ENCODE data around the gene CYCS.

Gene CYCS

DNA sequence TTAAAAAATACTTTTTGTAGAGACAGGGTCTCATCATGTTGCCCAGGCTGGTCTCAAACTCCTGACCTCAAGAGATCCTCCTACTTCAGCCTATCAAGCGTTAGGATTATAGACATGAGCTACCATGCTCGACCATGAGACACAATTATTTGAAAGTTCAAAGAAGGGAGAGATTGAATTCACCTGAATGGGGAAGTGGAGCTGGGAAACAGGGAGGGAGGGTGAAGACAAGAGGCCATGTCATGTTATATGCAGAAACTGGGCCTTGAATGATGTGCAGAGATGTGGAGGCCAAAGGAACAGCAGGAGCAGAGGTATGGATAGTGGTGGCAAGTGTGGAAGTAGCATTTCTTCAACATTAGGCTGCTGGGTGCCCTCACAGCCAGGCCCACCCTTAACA is 18.7 kb upstream of the CYCS start:
- Histone ChIP-seq H3F3A (ENCODE audit: insufficient read depth, low read length) (no peaks in the 10 kb centered on the region), H3K79me2 (ENCODE audit: low read length) (no peaks in the 10 kb centered on the region), H3K4me2 (ENCODE audit: low read depth, low read length) (no peak overlapping the region), H3K9me2 (replicated peaks; ENCODE audit: insufficient read depth, low read length) (no peaks in the 10 kb centered on the region), H3K9ac (ENCODE audit: low read length) (no peak overlapping the region), H3K27ac (ENCODE audit: low read length) (no peak overlapping the region), H3K4me3 (ENCODE audit: low read length) (no peak overlapping the region), H3K4me1 (ENCODE audit: low read length) (no peaks in the 10 kb centered on the region), H2AFZ (ENCODE audit: low read length) (no peak overlapping the region), H3K27me3 (replicated peaks; ENCODE audit: insufficient read depth, low read length) (no peaks in the 10 kb centered on the region), H4K20me1 (ENCODE audit: insufficient read depth, low read length) (no peaks in the 10 kb centered on the region), H3K36me3 (replicated peaks; ENCODE audit: insufficient read depth, low read length) (no peaks in the 10 kb centered on the region), H3K9me3 (replicated peaks; ENCODE audit: insufficient read depth, low read length) (no peaks in the 10 kb centered on the region)
- no peak for DNase-seq
- TF ChIP-seq EZH2 (optimal IDR thresholded peaks at IDR 0.05; ENCODE audit: low read depth, low read length): no peak
- TF ChIP-seq EZH2phosphoT487 (IDR thresholded peaks at IDR 0.05; ENCODE audit: low read length): no peak
- TF ChIP-seq, protein P1, sequence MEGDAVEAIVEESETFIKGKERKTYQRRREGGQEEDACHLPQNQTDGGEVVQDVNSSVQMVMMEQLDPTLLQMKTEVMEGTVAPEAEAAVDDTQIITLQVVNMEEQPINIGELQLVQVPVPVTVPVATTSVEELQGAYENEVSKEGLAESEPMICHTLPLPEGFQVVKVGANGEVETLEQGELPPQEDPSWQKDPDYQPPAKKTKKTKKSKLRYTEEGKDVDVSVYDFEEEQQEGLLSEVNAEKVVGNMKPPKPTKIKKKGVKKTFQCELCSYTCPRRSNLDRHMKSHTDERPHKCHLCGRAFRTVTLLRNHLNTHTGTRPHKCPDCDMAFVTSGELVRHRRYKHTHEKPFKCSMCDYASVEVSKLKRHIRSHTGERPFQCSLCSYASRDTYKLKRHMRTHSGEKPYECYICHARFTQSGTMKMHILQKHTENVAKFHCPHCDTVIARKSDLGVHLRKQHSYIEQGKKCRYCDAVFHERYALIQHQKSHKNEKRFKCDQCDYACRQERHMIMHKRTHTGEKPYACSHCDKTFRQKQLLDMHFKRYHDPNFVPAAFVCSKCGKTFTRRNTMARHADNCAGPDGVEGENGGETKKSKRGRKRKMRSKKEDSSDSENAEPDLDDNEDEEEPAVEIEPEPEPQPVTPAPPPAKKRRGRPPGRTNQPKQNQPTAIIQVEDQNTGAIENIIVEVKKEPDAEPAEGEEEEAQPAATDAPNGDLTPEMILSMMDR (IDR thresholded peaks at IDR 0.05; ENCODE audit: low read length): no peak

DNA sequence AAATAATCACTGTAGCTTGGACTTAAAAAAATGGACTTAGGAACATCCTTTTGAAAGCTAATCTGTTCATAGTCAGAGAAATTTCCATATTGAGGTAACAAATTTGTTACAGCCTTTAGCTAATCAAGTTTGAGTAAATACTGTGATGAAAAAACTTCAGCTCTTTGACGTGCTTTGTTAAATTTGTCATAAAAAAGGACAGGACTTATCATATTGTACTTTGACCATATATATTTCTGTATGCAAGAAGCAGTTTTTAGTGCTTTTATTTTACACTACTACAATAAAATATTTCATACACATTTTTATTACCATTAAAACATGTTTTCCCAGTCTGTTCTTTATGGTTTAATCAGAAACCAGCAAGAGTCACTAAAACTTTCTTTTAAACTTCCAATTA is 14.5 kb upstream of the CYCS start:
- Histone ChIP-seq H3K27ac (ENCODE audit: low read length) (no peak overlapping the region), H3K4me1 (ENCODE audit: low read length) (no peaks in the 10 kb centered on the region), H3K36me3 (replicated peaks; ENCODE audit: insufficient read depth, low read length) (no peaks in the 10 kb centered on the region), H3K4me3 (ENCODE audit: low read length) (no peak overlapping the region), H3K79me2 (ENCODE audit: low read length) (no peaks in the 10 kb centered on the region), H2AFZ (ENCODE audit: low read length) (no peak overlapping the region), H3K9ac (ENCODE audit: low read length) (no peak overlapping the region), H3K9me3 (replicated peaks; ENCODE audit: insufficient read depth, low read length) (no peaks in the 10 kb centered on the region), H3F3A (ENCODE audit: insufficient read depth, low read length) (no peaks in the 10 kb centered on the region), H4K20me1 (ENCODE audit: insufficient read depth, low read length) (no peaks in the 10 kb centered on the region), H3K9me2 (replicated peaks; ENCODE audit: insufficient read depth, low read length) (no peaks in the 10 kb centered on the region), H3K27me3 (replicated peaks; ENCODE audit: insufficient read depth, low read length) (no peaks in the 10 kb centered on the region), H3K4me2 (ENCODE audit: low read depth, low read length) (no peak overlapping the region)
- TF ChIP-seq EZH2 (optimal IDR thresholded peaks at IDR 0.05; ENCODE audit: low read depth, low read length) (no peak), EZH2phosphoT487 (IDR thresholded peaks at IDR 0.05; ENCODE audit: low read length) (no peak)
- TF ChIP-seq, protein P1 (IDR thresholded peaks at IDR 0.05; ENCODE audit: low read length): no peak
- DNase-seq: no peak

DNA sequence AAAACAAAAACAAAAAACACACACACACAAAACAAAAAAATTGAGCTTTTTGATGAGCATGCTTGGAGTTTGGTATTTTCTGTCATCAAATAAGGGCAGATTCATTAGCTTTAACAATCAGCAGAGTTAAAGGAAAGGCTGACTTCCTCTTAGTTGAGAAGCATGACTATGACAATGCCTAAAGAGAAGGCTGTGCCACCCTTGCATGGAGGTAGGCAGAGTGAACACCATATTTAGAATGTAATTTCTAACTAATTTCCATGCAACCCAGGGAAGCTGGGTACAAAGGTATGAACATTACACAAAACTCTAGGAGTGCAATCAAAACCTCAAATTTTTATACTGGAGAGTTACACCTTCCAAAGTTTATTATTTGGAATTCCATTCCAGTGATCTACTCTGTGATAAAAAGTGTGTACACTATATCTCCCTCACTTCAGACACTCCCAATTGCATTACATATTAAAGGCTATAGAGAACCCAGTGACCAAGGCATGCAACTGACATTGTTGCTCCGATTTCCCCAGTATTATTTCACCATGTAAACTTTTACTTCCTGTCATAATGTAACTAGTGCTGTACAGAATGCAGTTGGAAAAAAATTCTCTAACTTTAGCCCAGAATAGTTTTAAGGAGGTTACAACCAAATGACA is 9.4 kb upstream of the CYCS start:
- Histone ChIP-seq H3K79me2 (ENCODE audit: low read length) (no peaks in the 10 kb centered on the region), H3K4me2 (ENCODE audit: low read depth, low read length) (no peak overlapping the region), H3K27me3 (replicated peaks; ENCODE audit: insufficient read depth, low read length) (no peaks in the 10 kb centered on the region), H3K27ac (ENCODE audit: low read length) (no peak overlapping the region), H4K20me1 (ENCODE audit: insufficient read depth, low read length) (no peaks in the 10 kb centered on the region), H3F3A (ENCODE audit: insufficient read depth, low read length) (no peaks in the 10 kb centered on the region), H2AFZ (ENCODE audit: low read length) (no peak overlapping the region), H3K9me3 (replicated peaks; ENCODE audit: insufficient read depth, low read length) (no peaks in the 10 kb centered on the region), H3K9me2 (replicated peaks; ENCODE audit: insufficient read depth, low read length) (no peaks in the 10 kb centered on the region), H3K4me1 (ENCODE audit: low read length) (0 out of 2 replicates have a peak, but pooled peaks cover 3% of the 10 kb centered on the region), H3K36me3 (replicated peaks; ENCODE audit: insufficient read depth, low read length) (no peaks in the 10 kb centered on the region), H3K9ac (ENCODE audit: low read length) (no peak overlapping the region), H3K4me3 (ENCODE audit: low read length) (no peak overlapping the region)
- TF ChIP-seq EZH2 (optimal IDR thresholded peaks at IDR 0.05; ENCODE audit: low read depth, low read length): no peak
- TF ChIP-seq, protein P1 (IDR thresholded peaks at IDR 0.05; ENCODE audit: low read length): no peak
- TF ChIP-seq EZH2phosphoT487 (IDR thresholded peaks at IDR 0.05; ENCODE audit: low read length): no peak
- no peak for DNase-seq

Measured in MM.1S (cell line).